ENCODE measurements around the gene PIP5K1B. TPM values are rescaled to one million over a fixed set of nuclear protein-coding genes. Genes with fewer than 3 reads are reported as not detected.

Gene PIP5K1B
- total and polyA plus RNA-seq, 2 donors (not counting 3 experiments of a cell fraction or from before 2014, with no cell fraction given), result 0.27 TPM; not detected in 1

GRCh38 chr9:69036799-69037198, 331.8 kb downstream of the PIP5K1B start:
- dilution Hi-C loops (cut with MboI; ENCODE audit: extremely low pct_ligation_motif_present, low sequenced_read_pairs), result no loop called here
- no peak for FAIRE-seq
- no TSS peak for BruUV-seq (replicated peaks)
- Histone ChIP-seq H3K4me2 (ENCODE audit: insufficient read depth, low read length) (peak overlapping the region; percentile 81), H3K9me3 (replicated peaks; ENCODE audit: control insufficient read depth, insufficient read depth, low read length) (no peaks in the 10 kb centered on the region), H2AFZ (ENCODE audit: low read depth, low read length) (peak overlapping the region; percentile 93), H3K4me1 (ENCODE audit: control insufficient read depth, extremely low read depth, insufficient read depth, low read length) (peaks cover 9% of the 10 kb centered on the region), H3K27me3 (ENCODE audit: control insufficient read depth in 2 of 2, insufficient read depth in 2 of 2, low read length in 2 of 2) (no peaks in the 10 kb centered on the region), H3K4me3 (replicated peaks in 1 of 3; ENCODE audit: insufficient read depth in 1 of 3, low read depth in 1 of 3, low read length in 3 of 3) (peak overlapping the region; percentile 44 to 81 (median 67)), H3K9me1 (replicated peaks; ENCODE audit: control insufficient read depth, extremely low read depth, insufficient read depth, low read length) (no peaks in the 10 kb centered on the region), H3K36me3 (ENCODE audit: control insufficient read depth in 2 of 2, extremely low read depth in 1 of 2, insufficient read depth in 2 of 2, low read length in 2 of 2) (no peaks in the 10 kb centered on the region), H3K79me2 (ENCODE audit: control insufficient read depth, insufficient read depth, low read length) (peaks cover 39% of the 10 kb centered on the region), H4K20me1 (replicated peaks; ENCODE audit: control insufficient read depth, extremely low read depth, insufficient read depth, low read length) (no peaks in the 10 kb centered on the region), H3K9ac (replicated peaks; ENCODE audit: extremely low read depth, insufficient read depth, low read length) (peak overlapping the region; percentile 69), H3K27ac (ENCODE audit: insufficient read depth, low read depth, low read length) (peak overlapping the region; percentile 31)
- intact Hi-C loops (cut with micrococcal nuclease), result loop anchor here (1.0 to 5.0 kb wide), 2 partner anchors 8 to 86 kb away; no protein-coding TSS in a partner anchor
- CTCF ChIA-PET, result interaction anchor here (1.0 to 5.0 kb wide), 9 partner anchors 16 to 186 kb away, joined by 3 to 63 read pairs (median 9); no protein-coding TSS in a partner anchor
- DNase-seq (ENCODE audit: low read depth, low spot score), result no peak
- POLR2A ChIA-PET, result interaction anchor here (0.6 kb wide), 1 partner anchor 120 kb away, joined by 5 read pairs; no protein-coding TSS in a partner anchor
- no peak for TF ChIP-seq POLR2AphosphoS5 (IDR thresholded peaks at IDR 0.05; ENCODE audit: insufficient read depth, low read depth, low read length)

DNA sequence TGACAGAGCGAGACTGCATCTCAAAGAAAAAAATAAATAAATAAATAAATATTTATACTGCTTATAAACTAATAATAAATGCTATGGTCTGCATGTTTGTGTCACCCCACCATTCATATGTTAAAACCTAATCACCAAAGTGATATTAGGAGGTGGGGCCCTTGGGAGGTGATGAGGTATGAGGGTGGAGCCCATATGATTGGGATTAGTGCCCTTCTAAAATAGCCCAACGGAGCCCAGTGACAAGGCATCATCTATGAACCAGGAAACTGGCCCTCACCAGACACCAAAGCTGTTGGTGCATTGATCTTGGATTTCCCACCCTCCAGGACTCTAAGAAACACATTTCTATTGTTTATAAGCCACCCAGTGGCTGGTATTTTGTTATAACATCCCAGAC, 335.6 kb downstream of the PIP5K1B start:
- no peak for TF ChIP-seq FOS (IDR thresholded peaks at IDR 0.05; ENCODE audit: borderline replicate concordance, insufficient read depth, low read length)
- TF ChIP-seq, protein P1, sequence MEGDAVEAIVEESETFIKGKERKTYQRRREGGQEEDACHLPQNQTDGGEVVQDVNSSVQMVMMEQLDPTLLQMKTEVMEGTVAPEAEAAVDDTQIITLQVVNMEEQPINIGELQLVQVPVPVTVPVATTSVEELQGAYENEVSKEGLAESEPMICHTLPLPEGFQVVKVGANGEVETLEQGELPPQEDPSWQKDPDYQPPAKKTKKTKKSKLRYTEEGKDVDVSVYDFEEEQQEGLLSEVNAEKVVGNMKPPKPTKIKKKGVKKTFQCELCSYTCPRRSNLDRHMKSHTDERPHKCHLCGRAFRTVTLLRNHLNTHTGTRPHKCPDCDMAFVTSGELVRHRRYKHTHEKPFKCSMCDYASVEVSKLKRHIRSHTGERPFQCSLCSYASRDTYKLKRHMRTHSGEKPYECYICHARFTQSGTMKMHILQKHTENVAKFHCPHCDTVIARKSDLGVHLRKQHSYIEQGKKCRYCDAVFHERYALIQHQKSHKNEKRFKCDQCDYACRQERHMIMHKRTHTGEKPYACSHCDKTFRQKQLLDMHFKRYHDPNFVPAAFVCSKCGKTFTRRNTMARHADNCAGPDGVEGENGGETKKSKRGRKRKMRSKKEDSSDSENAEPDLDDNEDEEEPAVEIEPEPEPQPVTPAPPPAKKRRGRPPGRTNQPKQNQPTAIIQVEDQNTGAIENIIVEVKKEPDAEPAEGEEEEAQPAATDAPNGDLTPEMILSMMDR (IDR thresholded peaks at IDR 0.05; ENCODE audit: extremely low read depth in 1 of 2, insufficient read depth in 1 of 2, low read depth in 1 of 2, low read length in 2 of 2), result no peak
- no peak for TF ChIP-seq POLR2AphosphoS5 (IDR thresholded peaks at IDR 0.05; ENCODE audit: insufficient read depth, low read depth, low read length)
- no peak for TF ChIP-seq EZH2 (IDR thresholded peaks at IDR 0.05; ENCODE audit: borderline replicate concordance, low read depth, low read length, severe bottlenecking)
- no peak for TF ChIP-seq MYC (IDR thresholded peaks at IDR 0.05; ENCODE audit: low read depth, low read length)
- no peak for TF ChIP-seq POLR2A (IDR thresholded peaks at IDR 0.05; ENCODE audit: low read depth, low read length)
- no peak for TF ChIP-seq GATA2 (IDR thresholded peaks at IDR 0.05; ENCODE audit: insufficient read depth, insufficient read length, low read depth, low read length)
- no peak for TF ChIP-seq JUN (IDR thresholded peaks at IDR 0.05; ENCODE audit: borderline replicate concordance, insufficient read depth, insufficient read length, low read depth)
- TF ChIP-seq, protein P2, sequence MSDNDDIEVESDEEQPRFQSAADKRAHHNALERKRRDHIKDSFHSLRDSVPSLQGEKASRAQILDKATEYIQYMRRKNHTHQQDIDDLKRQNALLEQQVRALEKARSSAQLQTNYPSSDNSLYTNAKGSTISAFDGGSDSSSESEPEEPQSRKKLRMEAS (IDR thresholded peaks at IDR 0.05; ENCODE audit: insufficient read depth, insufficient read length), result no peak
- Histone ChIP-seq H3K4me1 (ENCODE audit: control insufficient read depth, extremely low read depth, insufficient read depth, low read length) (peaks cover 12% of the 10 kb centered on the region), H3K4me3 (replicated peaks in 1 of 3; ENCODE audit: insufficient read depth in 1 of 3, low read depth in 1 of 3, low read length in 3 of 3) (no peak overlapping the region), H4K20me1 (replicated peaks; ENCODE audit: control insufficient read depth, extremely low read depth, insufficient read depth, low read length) (no peaks in the 10 kb centered on the region), H3K27ac (ENCODE audit: insufficient read depth, low read depth, low read length) (no peak overlapping the region), H3K79me2 (ENCODE audit: control insufficient read depth, insufficient read depth, low read length) (peaks cover 40% of the 10 kb centered on the region), H3K9me3 (replicated peaks; ENCODE audit: control insufficient read depth, insufficient read depth, low read length) (no peaks in the 10 kb centered on the region), H3K36me3 (ENCODE audit: control insufficient read depth in 2 of 2, extremely low read depth in 1 of 2, insufficient read depth in 2 of 2, low read length in 2 of 2) (no peaks in the 10 kb centered on the region), H3K27me3 (ENCODE audit: control insufficient read depth in 2 of 2, insufficient read depth in 2 of 2, low read length in 2 of 2) (no peaks in the 10 kb centered on the region), H3K9ac (replicated peaks; ENCODE audit: extremely low read depth, insufficient read depth, low read length) (no peak overlapping the region), H3K4me2 (ENCODE audit: insufficient read depth, low read length) (no peak overlapping the region), H3K9me1 (replicated peaks; ENCODE audit: control insufficient read depth, extremely low read depth, insufficient read depth, low read length) (no peaks in the 10 kb centered on the region), H2AFZ (ENCODE audit: low read depth, low read length) (no peak overlapping the region)
- FAIRE-seq (no peak), DNase-seq (ENCODE audit: low read depth, low spot score) (no peak)
- intact Hi-C loops (cut with micrococcal nuclease) (no loop called here), dilution Hi-C loops (cut with MboI; ENCODE audit: extremely low pct_ligation_motif_present, low sequenced_read_pairs) (no loop called here)
- ChIA-PET POLR2A (no interaction called here), CTCF (no interaction called here)
- BruUV-seq (replicated peaks), result no TSS peak
